ENCODE results near the gene DHH. TPM values are rescaled to one million over a fixed set of nuclear protein-coding genes. Genes with fewer than 3 reads are reported as not detected.

The DHH gene
- total and polyA plus RNA-seq, 9 of the 15 experiments (the other 6 are each of a cell fraction or from before 2014, with no cell fraction given), result 0.07 to 2.6 (median 0.54) TPM

DNA sequence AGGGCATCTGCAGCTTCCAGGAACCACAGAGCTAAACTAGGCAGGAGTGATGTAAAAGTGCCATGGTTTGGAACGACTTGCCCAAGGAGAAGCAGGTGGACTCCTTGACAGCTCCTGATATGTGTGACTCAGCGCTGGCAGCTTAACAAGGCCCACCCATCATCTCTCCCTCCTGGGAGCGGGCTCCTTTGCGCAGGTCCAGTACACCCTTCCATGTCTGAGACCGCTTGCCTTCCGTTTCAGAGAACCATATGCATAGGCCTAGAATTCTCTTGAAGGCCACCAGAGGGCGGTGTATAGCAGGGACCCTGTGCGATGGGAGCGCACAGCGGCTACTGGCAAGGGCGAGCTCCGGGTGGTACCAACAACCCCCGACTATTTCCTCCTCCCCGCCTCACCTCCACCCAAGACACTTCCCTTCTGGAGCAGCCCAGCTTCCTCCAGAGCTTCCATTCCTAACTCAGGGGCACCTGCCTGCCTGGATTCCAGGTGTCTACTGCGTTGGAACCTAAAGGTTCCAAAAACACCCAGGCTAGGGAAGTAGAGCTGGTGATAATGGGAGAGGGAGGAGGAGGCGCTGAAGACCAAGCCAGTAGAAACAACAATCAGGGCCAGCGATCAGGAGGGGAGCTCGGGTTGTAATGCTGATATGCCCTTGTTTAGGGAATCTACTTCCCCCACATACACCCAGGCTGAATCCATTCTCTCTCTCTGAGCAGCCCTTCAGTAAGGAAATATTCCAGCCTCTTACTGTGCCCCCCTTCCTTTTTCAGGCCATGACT lies 6.3 kb downstream of the DHH start (continued):
- TF ChIP-seq, protein P1, sequence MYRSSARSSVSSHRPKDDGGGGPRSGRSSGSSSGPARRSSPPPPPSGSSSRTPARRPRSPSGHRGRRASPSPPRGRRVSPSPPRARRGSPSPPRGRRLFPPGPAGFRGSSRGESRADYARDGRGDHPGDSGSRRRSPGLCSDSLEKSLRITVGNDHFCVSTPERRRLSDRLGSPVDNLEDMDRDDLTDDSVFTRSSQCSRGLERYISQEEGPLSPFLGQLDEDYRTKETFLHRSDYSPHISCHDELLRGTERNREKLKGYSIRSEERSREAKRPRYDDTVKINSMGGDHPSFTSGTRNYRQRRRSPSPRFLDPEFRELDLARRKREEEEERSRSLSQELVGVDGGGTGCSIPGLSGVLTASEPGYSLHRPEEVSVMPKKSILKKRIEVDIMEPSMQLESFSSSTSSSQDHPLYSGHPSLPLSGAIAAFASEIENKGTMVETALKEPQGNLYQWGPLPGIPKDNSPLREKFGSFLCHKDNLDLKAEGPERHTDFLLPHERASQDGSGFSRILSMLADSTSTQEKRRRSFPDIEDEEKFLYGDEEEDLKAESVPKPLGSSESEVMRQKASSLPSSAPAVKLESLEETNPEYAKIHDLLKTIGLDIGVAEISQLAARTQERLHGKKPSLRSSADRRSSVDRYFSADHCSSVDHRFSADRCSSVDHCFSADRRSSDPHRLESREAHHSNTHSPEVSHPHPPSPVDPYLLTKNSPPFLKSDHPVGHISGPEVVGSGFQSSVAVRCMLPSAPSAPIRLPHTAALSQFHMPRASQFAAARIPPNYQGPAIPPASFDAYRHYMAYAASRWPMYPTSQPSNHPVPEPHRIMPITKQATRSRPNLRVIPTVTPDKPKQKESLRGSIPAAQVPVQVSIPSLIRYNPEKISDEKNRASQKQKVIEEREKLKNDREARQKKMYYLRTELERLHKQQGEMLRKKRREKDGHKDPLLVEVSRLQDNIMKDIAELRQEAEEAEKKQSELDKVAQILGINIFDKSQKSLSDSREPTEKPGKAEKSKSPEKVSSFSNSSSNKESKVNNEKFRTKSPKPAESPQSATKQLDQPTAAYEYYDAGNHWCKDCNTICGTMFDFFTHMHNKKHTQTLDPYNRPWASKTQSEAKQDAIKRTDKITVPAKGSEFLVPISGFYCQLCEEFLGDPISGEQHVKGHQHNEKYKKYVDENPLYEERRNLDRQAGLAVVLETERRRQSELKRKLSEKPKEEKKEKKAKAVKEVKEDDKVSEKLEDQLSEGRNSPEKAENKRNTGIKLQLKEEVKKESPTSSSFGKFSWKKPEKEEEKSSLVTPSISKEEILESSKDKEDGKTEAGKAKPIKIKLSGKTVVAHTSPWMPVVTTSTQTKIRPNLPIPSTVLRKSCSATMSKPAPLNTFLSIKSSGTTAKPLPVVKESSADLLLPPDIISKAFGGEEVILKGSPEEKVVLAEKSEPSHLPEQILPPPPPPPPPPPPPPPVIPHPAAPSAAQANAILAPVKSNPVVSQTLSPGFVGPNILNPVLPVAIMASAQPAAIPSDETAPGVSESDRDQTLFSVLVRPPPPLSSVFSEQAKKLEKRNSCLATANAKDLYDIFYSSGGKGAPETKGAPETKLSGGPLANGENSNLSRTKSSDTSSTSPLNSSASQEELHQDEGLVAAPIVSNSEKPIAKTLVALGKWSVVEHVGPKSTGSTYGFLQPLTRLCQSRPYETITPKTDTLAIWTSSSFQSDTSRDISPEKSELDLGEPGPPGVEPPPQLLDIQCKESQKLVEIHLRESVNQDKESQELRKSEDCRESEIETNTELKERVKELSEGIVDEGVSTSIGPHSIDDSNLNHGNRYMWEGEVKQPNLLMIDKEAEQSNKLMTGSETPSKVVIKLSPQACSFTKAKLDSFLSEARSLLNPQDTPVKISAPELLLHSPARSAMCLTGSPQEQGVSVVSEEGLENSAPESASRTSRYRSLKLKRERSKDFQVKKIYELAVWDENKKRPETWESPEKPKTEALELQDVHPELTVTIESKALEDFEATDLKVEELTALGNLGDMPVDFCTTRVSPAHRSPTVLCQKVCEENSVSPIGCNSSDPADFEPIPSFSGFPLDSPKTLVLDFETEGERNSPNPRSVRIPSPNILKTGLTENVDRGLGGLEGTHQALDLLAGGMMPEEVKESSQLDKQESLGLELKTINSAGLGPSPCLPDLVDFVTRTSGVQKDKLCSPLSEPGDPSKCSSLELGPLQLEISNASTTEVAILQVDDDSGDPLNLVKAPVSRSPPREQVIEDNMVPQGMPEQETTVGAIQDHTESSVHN (IDR thresholded peaks at IDR 0.05; ENCODE audit: borderline replicate concordance in 1 of 2, low read depth in 1 of 2), result no peak
- TF ChIP-seq, protein P2, sequence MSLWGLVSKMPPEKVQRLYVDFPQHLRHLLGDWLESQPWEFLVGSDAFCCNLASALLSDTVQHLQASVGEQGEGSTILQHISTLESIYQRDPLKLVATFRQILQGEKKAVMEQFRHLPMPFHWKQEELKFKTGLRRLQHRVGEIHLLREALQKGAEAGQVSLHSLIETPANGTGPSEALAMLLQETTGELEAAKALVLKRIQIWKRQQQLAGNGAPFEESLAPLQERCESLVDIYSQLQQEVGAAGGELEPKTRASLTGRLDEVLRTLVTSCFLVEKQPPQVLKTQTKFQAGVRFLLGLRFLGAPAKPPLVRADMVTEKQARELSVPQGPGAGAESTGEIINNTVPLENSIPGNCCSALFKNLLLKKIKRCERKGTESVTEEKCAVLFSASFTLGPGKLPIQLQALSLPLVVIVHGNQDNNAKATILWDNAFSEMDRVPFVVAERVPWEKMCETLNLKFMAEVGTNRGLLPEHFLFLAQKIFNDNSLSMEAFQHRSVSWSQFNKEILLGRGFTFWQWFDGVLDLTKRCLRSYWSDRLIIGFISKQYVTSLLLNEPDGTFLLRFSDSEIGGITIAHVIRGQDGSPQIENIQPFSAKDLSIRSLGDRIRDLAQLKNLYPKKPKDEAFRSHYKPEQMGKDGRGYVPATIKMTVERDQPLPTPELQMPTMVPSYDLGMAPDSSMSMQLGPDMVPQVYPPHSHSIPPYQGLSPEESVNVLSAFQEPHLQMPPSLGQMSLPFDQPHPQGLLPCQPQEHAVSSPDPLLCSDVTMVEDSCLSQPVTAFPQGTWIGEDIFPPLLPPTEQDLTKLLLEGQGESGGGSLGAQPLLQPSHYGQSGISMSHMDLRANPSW (CRISPR knock-in tag; IDR thresholded peaks at IDR 0.05), result no peak
- TF ChIP-seq DIDO1 (tag; IDR thresholded peaks at IDR 0.05; ENCODE audit: low read depth), result no peak
- TF ChIP-seq PHF21A (IDR thresholded peaks at IDR 0.05; ENCODE audit: borderline replicate concordance, low read depth), result no peak
- TF ChIP-seq, protein P3, sequence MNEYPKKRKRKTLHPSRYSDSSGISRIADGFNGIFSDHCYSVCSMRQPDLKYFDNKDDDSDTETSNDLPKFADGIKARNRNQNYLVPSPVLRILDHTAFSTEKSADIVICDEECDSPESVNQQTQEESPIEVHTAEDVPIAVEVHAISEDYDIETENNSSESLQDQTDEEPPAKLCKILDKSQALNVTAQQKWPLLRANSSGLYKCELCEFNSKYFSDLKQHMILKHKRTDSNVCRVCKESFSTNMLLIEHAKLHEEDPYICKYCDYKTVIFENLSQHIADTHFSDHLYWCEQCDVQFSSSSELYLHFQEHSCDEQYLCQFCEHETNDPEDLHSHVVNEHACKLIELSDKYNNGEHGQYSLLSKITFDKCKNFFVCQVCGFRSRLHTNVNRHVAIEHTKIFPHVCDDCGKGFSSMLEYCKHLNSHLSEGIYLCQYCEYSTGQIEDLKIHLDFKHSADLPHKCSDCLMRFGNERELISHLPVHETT (CRISPR knock-in tag; conservative IDR thresholded peaks at IDR 0.05 in 1 of 2, IDR thresholded peaks at IDR 0.05 in 1 of 2), result no peak
- TF ChIP-seq CCNT2 (IDR thresholded peaks at IDR 0.05; ENCODE audit: borderline replicate concordance, extremely low read depth, insufficient read length, low read depth, low read length), result no peak
- TF ChIP-seq ZNF551 (CRISPR knock-in tag; IDR thresholded peaks at IDR 0.05), result no peak
- TF ChIP-seq, protein P4, sequence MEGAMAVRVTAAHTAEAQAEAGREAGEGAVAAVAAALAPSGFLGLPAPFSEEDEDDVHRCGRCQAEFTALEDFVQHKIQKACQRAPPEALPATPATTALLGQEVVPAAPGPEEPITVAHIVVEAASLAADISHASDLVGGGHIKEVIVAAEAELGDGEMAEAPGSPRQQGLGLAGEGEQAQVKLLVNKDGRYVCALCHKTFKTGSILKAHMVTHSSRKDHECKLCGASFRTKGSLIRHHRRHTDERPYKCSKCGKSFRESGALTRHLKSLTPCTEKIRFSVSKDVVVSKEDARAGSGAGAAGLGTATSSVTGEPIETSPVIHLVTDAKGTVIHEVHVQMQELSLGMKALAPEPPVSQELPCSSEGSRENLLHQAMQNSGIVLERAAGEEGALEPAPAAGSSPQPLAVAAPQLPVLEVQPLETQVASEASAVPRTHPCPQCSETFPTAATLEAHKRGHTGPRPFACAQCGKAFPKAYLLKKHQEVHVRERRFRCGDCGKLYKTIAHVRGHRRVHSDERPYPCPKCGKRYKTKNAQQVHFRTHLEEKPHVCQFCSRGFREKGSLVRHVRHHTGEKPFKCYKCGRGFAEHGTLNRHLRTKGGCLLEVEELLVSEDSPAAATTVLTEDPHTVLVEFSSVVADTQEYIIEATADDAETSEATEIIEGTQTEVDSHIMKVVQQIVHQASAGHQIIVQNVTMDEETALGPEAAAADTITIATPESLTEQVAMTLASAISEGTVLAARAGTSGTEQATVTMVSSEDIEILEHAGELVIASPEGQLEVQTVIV (CRISPR knock-in tag; IDR thresholded peaks at IDR 0.05; ENCODE audit: borderline replicate concordance), result no peak
- TF ChIP-seq CAMTA2 (CRISPR knock-in tag; conservative IDR thresholded peaks at IDR 0.05), result no peak
- peak; percentile 29 for TF ChIP-seq TCF3 (CRISPR knock-in tag; IDR thresholded peaks at IDR 0.05)
